Measurements from ENCODE around the gene ZNF521. TPM values are rescaled to one million over a fixed set of nuclear protein-coding genes. Genes with fewer than 3 reads are reported as not detected.

Gene ZNF521
- total RNA-seq, 2 experiments from 2014 or later = not detected

DNA sequence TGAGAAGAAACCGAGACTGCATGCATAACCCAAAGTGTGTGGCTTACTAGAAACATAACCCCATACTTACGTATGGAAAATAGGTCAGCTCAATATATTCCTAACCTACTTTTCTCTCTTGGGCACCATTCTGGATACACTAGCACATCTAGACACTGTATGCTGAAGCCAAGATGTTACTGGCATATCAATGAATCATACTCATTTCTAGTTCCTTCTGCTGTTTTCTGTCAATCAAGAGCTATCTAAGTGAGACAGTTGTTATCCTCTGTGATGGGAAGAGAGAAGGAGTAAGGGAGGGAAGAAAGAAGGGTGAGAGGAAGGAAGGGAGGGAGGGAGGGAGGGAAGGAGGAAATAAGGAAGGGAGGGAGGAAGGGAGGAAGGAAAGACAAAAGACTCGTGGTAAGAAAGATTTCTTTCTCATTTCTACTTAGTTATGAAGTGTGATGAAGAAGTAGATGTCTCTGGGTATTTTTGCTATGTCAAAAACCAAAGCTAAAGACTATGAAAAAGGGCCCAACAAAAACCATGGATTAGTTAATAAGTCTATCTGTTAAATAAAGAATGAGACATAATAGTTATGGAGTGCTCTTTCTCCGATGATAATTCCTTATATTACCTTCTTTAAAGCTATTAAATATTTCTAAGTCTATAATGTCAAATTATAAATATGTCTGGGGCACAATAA is 248.4 kb downstream of the ZNF521 start:
- POLR2A ChIA-PET = no interaction called here
- Mint-ChIP-seq H3K36me3 (no peaks in the 10 kb centered on the region), H3K27me3 (peaks cover 2% of the 10 kb centered on the region), H3K4me3 (no peak overlapping the region), H3K9me3 (no peaks in the 10 kb centered on the region), H3K27ac (no peak overlapping the region), H3K4me1 (no peaks in the 10 kb centered on the region)
- DNase-seq = no peak
- no peak for ATAC-seq (ENCODE audit: low read depth)

DNA sequence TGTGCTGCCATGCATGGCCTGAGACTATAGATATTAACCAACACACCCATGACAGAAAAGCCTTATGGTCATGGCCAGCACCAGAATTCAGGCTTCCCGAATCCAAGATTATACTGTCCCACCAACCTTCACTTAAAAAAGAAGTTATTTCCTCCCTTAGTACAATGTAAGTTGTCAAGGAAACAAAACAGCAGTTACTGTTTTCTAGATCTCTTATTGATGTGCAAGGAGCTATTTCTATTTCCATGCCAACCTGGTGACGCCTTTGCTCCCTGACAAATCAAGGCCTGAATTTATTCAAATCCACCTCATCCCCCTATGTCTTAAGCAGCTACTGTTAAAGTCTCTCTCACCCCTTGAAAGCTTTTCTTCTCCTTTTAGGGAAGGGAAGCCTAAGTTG is 249.3 kb downstream of the ZNF521 start:
- Mint-ChIP-seq H3K4me1 (no peaks in the 10 kb centered on the region), H3K36me3 (no peaks in the 10 kb centered on the region), H3K27me3 (peaks cover 1% of the 10 kb centered on the region), H3K9me3 (no peaks in the 10 kb centered on the region), H3K4me3 (no peak overlapping the region), H3K27ac (no peak overlapping the region)
- ATAC-seq (ENCODE audit: low read depth) (no peak), DNase-seq (no peak)
- POLR2A ChIA-PET = no interaction called here

DNA sequence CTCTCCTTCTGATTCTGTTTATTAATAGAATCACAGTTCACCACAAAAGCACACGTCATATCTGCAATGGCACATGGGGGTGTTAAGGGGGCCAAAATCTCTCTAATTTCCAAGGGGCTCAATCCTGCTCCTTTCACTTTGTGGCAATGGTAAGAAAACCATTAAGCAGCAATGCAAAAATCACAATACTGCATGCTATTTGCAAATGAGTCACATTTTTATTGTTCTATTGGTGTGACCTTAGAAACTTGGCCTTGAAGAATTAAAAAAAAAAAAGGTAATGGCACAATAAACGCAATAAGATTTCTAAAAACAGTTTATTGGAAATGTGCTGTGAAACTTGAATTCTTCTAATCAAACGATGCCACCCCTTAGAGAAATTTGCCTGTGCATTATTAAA is 251.5 kb downstream of the ZNF521 start:
- POLR2A ChIA-PET = no interaction called here
- Mint-ChIP-seq H3K9me3 (no peaks in the 10 kb centered on the region), H3K27me3 (no peaks in the 10 kb centered on the region), H3K4me3 (no peak overlapping the region), H3K36me3 (no peaks in the 10 kb centered on the region), H3K27ac (no peak overlapping the region), H3K4me1 (no peaks in the 10 kb centered on the region)
- DNase-seq (no peak), ATAC-seq (ENCODE audit: low read depth) (no peak)

DNA sequence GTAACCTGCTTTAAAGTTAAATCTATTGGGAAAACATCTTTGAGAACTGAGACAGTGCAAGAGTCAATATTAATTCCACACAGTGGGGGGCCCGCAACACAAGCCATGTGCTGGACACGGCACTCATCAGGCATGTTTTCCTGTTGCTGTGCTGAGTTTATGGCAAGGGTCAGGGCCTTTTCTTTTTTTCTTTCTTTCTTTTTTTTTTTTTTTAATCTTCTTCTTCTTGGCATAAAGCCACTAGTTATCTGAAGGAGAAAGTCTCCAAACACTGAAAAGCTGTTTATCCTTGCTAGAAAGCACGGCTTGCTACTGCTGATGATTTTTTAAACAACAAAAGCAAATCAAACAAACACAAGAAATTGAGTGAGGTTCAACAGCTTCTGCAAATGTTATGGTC is 252.1 kb downstream of the ZNF521 start:
- no peak overlapping the region for H3K4me3 Mint-ChIP-seq
- ATAC-seq (ENCODE audit: low read depth) (no peak), DNase-seq (no peak)
- no peaks in the 10 kb centered on the region for H3K4me1 Mint-ChIP-seq
- POLR2A ChIA-PET = no interaction called here
- H3K36me3 Mint-ChIP-seq = no peaks in the 10 kb centered on the region
- no peaks in the 10 kb centered on the region for H3K27me3 Mint-ChIP-seq
- H3K9me3 Mint-ChIP-seq = no peaks in the 10 kb centered on the region
- no peak overlapping the region for H3K27ac Mint-ChIP-seq

DNA sequence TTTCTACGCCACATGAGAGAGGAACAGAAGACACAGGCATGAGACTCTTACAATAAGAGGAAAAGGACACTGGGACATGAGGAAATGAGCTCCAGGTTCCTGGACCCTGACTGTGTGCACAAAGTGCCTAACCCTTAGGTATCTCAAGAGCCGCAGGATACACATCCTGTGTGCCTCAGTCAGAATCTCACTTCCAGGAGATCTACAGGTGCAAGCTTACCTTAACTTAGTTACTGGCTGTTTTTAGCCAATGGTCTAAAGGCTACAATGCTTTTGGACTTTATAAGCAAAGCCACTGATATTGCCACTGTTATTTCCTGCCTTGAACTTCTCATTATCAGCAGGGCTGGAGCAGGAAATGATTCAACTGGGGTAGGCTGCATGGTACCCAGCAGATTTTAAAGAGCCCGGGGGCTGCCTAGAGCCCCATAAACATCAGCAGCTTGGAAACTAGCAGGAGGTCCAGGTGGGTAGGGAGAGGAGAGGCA is 254.4 kb downstream of the ZNF521 start:
- DNase-seq (no peak), ATAC-seq (ENCODE audit: low read depth) (no peak)
- H3K36me3 Mint-ChIP-seq = no peaks in the 10 kb centered on the region
- H3K9me3 Mint-ChIP-seq = no peaks in the 10 kb centered on the region
- no peaks in the 10 kb centered on the region for H3K4me1 Mint-ChIP-seq
- H3K4me3 Mint-ChIP-seq = no peak overlapping the region
- no peak overlapping the region for H3K27ac Mint-ChIP-seq
- H3K27me3 Mint-ChIP-seq = peaks cover 6% of the 10 kb centered on the region
- POLR2A ChIA-PET = no interaction called here

DNA sequence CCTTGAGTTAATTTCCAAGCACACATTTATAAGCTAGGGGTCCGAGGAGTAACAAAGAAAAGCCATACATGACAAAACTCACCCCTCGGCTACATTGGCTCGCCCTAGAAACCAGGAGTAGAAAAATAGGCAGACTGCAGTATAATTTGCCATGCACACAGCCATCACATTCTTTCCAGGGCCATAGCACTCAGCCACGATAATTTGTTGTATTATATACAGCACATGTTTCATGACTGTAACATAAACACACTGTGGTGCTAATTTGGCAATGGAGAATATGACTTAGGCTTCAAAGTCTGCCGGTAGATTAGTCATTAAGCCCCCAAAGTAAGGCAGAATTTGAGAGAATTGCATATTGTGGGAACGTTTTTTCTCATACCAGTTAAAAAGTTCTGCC is 254.9 kb downstream of the ZNF521 start:
- H3K4me1 Mint-ChIP-seq = no peaks in the 10 kb centered on the region
- ATAC-seq (ENCODE audit: low read depth) (no peak), DNase-seq (no peak)
- no peaks in the 10 kb centered on the region for H3K36me3 Mint-ChIP-seq
- H3K9me3 Mint-ChIP-seq = no peaks in the 10 kb centered on the region
- H3K27me3 Mint-ChIP-seq = peaks cover 6% of the 10 kb centered on the region
- no peak overlapping the region for H3K27ac Mint-ChIP-seq
- POLR2A ChIA-PET = no interaction called here
- no peak overlapping the region for H3K4me3 Mint-ChIP-seq

DNA sequence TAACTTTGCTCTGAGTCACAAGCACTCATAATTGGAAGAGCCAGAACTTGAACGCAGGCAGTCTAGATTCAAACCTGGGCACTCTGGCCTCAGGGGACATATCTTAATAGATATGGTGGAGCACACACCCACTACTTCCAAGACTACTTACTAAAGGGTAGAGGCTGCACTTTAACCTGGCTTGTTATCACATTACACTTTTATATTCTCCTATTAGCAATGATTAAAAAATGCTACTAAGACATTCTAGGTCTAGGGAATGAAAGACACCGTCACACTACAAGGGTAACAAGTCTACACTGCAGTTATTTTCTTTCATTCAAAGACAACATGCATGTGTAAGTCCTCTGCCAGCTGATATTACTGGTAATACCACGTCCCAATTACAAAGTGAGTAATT is 258.8 kb downstream of the ZNF521 start:
- ATAC-seq (ENCODE audit: low read depth) (no peak), DNase-seq (no peak)
- H3K4me3 Mint-ChIP-seq = no peak overlapping the region
- H3K27ac Mint-ChIP-seq = no peak overlapping the region
- POLR2A ChIA-PET = no interaction called here
- H3K9me3 Mint-ChIP-seq = no peaks in the 10 kb centered on the region
- H3K4me1 Mint-ChIP-seq = no peaks in the 10 kb centered on the region
- no peaks in the 10 kb centered on the region for H3K36me3 Mint-ChIP-seq
- peaks cover 6% of the 10 kb centered on the region for H3K27me3 Mint-ChIP-seq

DNA sequence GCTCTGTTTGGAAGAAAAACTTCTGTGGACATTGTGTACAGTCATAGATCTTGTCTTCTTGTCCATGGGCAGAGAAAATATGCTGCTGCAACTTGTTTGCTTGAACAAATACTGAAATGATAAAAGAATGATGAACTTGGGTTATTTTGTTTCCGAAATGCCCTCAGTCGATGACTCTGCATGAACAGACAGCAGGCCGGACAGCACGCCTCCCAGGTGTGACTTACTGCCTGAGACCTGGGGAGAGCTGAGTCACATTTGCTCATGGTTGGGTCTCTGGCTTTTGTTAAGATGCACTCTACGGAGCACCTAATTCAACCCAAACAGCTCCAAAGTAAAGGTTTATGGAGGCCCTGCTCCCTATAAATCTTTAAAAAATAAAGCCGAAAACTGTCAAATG is 262.5 kb downstream of the ZNF521 start:
- no peaks in the 10 kb centered on the region for H3K4me1 Mint-ChIP-seq
- no peaks in the 10 kb centered on the region for H3K36me3 Mint-ChIP-seq
- no peak overlapping the region for H3K27ac Mint-ChIP-seq
- H3K4me3 Mint-ChIP-seq = no peak overlapping the region
- H3K27me3 Mint-ChIP-seq = peaks cover 4% of the 10 kb centered on the region
- DNase-seq (no peak), ATAC-seq (ENCODE audit: low read depth) (no peak)
- no peaks in the 10 kb centered on the region for H3K9me3 Mint-ChIP-seq
- POLR2A ChIA-PET = no interaction called here

DNA sequence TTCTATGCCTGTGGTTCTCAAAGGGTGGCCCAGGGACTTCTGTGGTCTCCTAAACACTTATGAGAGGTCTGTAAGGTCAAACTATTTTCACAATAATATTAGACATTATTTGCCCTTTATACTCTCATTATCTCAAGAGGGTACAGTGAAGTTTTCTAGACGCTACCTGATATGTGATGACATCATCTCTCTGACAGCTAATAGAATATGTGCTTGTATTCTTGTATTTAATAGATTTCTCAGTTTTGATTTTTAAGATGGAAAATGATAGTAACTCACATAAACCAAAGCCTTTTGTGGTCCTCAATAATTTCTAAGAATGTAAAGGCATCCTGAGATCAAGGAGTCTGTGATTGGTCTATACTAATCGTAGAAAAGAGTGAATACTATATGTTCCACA is 265.1 kb downstream of the ZNF521 start:
- POLR2A ChIA-PET = no interaction called here
- no peaks in the 10 kb centered on the region for H3K36me3 Mint-ChIP-seq
- H3K27ac Mint-ChIP-seq = no peak overlapping the region

DNA sequence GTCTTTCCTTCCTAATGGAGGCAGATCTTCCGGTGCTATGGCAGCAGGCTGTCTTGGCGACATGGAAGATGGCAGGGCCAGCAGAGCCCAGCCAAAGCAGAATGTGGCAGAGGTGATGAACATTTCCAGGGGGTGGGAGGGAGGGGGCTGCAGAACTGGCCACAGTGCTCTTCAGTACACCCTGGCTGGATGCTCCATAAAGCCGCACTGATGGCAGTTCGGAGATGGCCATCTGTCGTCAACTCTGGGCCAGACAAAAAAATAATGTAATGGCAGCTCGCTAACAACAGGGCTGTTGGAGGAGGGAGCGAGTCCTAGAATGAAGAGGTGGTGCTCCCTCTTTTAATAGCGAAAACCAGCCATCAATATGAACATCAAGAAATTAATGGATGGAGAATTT is 271.0 kb downstream of the ZNF521 start:
- Mint-ChIP-seq H3K4me3 (no peak overlapping the region), H3K4me1 (no peaks in the 10 kb centered on the region)
- no peak for ATAC-seq (ENCODE audit: low read depth)

More for the DNA sequence above, 265.1 kb downstream of the ZNF521 start:
- Mint-ChIP-seq H3K27me3 (no peaks in the 10 kb centered on the region), H3K9me3 (no peaks in the 10 kb centered on the region), H3K4me1 (no peaks in the 10 kb centered on the region), H3K4me3 (no peak overlapping the region)
- ATAC-seq (ENCODE audit: low read depth) (no peak), DNase-seq (no peak)

DNA sequence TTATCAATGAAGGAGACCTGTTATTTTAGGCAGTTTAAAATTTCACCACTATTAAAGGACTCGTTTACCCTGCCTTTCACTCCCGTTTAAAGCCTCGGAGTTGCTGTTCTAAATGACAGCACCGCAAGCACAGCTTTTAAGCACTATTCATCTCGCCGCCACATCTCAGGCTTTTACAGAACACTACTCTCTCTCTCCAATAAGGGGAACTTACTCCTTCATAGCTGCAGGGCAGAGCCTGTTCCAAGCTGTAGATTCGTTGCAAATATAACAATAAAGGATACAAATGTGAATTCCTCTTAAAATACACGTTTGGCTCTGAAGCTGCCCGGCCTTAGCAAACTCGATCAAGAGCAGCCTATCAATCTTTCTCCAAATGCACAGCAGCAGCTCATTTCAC is 271.8 kb downstream of the ZNF521 start:
- no peak for ATAC-seq (ENCODE audit: low read depth)
- no peaks in the 10 kb centered on the region for H3K36me3 Mint-ChIP-seq
- H3K27me3 Mint-ChIP-seq = no peaks in the 10 kb centered on the region
- DNase-seq = no peak
- H3K27ac Mint-ChIP-seq = no peak overlapping the region
- POLR2A ChIA-PET = no interaction called here
- no peaks in the 10 kb centered on the region for H3K9me3 Mint-ChIP-seq
- H3K4me1 Mint-ChIP-seq = no peaks in the 10 kb centered on the region
- no peak overlapping the region for H3K4me3 Mint-ChIP-seq

More for the DNA sequence above, 271.0 kb downstream of the ZNF521 start:
- POLR2A ChIA-PET = no interaction called here
- Mint-ChIP-seq H3K27ac (no peak overlapping the region), H3K27me3 (no peaks in the 10 kb centered on the region), H3K36me3 (no peaks in the 10 kb centered on the region), H3K9me3 (no peaks in the 10 kb centered on the region)
- DNase-seq = no peak

DNA sequence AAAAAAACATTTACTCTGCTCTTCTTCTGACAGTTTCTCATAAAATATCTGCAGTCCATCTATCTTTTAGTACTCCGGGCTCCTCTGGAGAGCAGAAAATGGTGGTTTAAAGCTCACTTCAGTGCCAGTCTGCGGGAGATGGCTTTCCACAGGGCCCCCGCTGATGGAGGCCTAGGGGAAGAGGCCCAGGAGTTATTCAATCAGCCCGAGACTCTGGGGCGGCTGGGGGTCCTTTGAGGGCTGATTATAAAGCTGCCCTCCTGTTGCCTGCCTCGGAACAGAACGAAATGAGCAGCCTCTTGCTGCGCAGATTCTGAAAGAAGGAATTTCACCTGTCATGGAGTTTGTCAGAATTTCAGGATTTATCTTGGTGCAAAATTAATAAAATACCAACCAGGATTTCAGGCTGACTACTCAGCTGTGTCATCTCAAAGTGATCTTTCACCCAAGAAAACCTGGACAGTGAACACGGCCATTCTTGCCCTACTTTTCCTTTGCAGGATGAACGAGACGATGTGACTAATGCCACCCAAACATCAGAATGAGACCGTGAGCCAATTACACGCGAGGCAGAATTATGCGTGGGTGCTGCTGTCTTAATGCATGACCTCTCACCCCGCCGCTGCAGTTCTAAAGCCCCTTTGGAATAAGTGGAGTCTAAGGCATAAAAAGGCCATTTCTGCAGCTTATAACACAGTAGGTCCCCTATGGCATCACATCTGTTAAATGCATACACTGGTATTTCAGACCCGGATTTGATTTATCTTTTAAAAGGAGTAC is 273.8 kb downstream of the ZNF521 start:
- Mint-ChIP-seq H3K9me3 (no peaks in the 10 kb centered on the region), H3K36me3 (no peaks in the 10 kb centered on the region), H3K4me3 (no peak overlapping the region), H3K27ac (no peak overlapping the region), H3K27me3 (no peaks in the 10 kb centered on the region), H3K4me1 (no peaks in the 10 kb centered on the region)
- no peak for DNase-seq
- no peak for ATAC-seq (ENCODE audit: low read depth)
- POLR2A ChIA-PET = no interaction called here

DNA sequence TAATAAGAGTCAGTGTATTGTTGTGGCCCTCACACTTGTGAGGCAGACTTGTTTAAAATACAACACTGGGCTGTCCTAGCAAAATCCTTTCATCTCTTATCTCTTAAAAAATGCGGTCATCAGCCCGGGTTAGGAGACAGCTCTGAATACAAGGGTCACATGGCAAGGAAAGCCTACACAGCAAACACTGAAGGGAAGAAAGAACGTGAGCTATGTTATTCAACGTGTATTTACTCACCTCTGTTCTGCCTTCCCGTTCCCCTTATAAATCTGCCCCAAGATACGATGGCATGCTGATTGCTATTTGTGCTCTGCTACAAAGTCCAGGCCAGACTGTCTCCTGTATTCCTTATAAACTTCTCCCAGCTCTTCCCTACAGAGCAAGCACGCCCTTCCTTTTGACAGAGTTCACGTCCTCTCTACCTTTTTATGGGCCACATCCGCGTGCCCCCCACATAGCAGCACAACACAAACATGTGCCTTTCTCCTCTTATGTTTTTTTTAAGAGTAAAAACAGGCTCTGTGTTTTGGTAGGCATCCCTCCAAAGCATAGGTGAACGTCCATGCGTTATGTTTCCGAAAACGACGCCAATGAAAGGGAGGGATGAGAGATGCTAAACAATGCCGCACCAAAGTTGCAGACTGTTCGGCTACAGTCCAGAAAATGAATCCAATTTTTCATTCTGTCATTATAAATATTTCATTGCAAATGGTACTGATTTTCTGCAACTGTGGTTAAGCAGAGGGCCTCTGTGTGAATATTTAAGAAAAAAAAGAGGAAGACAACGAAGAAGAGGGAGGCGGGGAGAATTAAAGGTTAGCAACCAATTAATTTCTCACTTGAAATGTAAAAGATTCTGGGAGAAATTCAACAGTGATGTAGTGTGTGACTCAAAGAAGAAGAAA is 274.7 kb downstream of the ZNF521 start:
- DNase-seq (no peak), ATAC-seq (ENCODE audit: low read depth) (no peak)
- Mint-ChIP-seq H3K4me1 (no peaks in the 10 kb centered on the region), H3K27ac (no peak overlapping the region), H3K36me3 (no peaks in the 10 kb centered on the region), H3K27me3 (no peaks in the 10 kb centered on the region), H3K4me3 (no peak overlapping the region), H3K9me3 (no peaks in the 10 kb centered on the region)
- POLR2A ChIA-PET = no interaction called here
